ENCODE data around the gene HTATIP2. TPM values are rescaled to one million over a fixed set of nuclear protein-coding genes. Genes with fewer than 3 reads are reported as not detected.

HTATIP2 gene
- total and polyA plus RNA-seq, 9 of the 15 experiments (the other 6 are each of a cell fraction or from before 2014, with no cell fraction given): 48.3 to 90.9 (median 64.4) TPM

- TF ChIP-seq CHD7 (IDR thresholded peaks at IDR 0.05; ENCODE audit: low read depth, low read length) (no peak), SAP30 (IDR thresholded peaks at IDR 0.05; ENCODE audit: borderline replicate concordance, insufficient read depth, low read depth, low read length, poor library complexity, severe bottlenecking) (peak; percentile 78), NR2F6 (CRISPR knock-in tag; IDR thresholded peaks at IDR 0.05) (0 out of 2 replicates have a peak, but pooled peaks have one; percentile 75), ZNF384 (IDR thresholded peaks at IDR 0.05; ENCODE audit: low read depth, low read length) (peak; percentile 80), SRSF1 (IDR thresholded peaks at IDR 0.05; ENCODE audit: low read depth, low read length) (no peak), E2F8 (IDR thresholded peaks at IDR 0.05; ENCODE audit: low read depth, partially characterized antibody) (peak; percentile 95), SMARCB1 (IDR thresholded peaks at IDR 0.05; ENCODE audit: insufficient read length, low read depth) (no peak), ZNF41 (CRISPR knock-in tag; conservative IDR thresholded peaks at IDR 0.05) (0 out of 2 replicates have a peak, but pooled peaks have one; percentile 17), PATZ1 (CRISPR knock-in tag; IDR thresholded peaks at IDR 0.05; ENCODE audit: borderline replicate concordance) (no peak)
Measured at GRCh38 chr11:20387261-20388095, 24.0 kb downstream of the HTATIP2 start, which contains the start of gene PRMT3 (continued).

Measured in K562 (cell line).